ENCODE measurements around the gene NCMAP.

- TF ChIP-seq, protein P1, sequence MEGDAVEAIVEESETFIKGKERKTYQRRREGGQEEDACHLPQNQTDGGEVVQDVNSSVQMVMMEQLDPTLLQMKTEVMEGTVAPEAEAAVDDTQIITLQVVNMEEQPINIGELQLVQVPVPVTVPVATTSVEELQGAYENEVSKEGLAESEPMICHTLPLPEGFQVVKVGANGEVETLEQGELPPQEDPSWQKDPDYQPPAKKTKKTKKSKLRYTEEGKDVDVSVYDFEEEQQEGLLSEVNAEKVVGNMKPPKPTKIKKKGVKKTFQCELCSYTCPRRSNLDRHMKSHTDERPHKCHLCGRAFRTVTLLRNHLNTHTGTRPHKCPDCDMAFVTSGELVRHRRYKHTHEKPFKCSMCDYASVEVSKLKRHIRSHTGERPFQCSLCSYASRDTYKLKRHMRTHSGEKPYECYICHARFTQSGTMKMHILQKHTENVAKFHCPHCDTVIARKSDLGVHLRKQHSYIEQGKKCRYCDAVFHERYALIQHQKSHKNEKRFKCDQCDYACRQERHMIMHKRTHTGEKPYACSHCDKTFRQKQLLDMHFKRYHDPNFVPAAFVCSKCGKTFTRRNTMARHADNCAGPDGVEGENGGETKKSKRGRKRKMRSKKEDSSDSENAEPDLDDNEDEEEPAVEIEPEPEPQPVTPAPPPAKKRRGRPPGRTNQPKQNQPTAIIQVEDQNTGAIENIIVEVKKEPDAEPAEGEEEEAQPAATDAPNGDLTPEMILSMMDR (IDR thresholded peaks at IDR 0.05) = no peak
- no peak for TF ChIP-seq TCF7L2 (IDR thresholded peaks at IDR 0.05; ENCODE audit: low read depth, low read length)
Measured at GRCh38 chr1:24619376-24619775, 63.5 kb downstream of the NCMAP start.

Data from Panc1 (cell line).